Stimulated activated CD8-positive, alpha-beta memory T cell treated with anti-CD3 and anti-CD28 coated beads, Interleukin-4, amount 100 ng/mL, for 1 hour (primary cell): ENCODE data around the gene SLC49A4.

ENCODE experiments used
- DNase-seq, 2 donors: peaks; one replicate each; pipeline ENCODE4 v3.0.0-alpha.2; 2020; ENCODE audit warnings: low read depth in 2 of 2, low spot score in 1 of 2

The SLC49A4 gene

GRCh38 chr3:122928396-122929187, 133.7 kb downstream of the SLC49A4 start:
- no peak for DNase-seq

GRCh38 chr3:122929188-122930062, 134.6 kb downstream of the SLC49A4 start:
- no peak for DNase-seq

DNA sequence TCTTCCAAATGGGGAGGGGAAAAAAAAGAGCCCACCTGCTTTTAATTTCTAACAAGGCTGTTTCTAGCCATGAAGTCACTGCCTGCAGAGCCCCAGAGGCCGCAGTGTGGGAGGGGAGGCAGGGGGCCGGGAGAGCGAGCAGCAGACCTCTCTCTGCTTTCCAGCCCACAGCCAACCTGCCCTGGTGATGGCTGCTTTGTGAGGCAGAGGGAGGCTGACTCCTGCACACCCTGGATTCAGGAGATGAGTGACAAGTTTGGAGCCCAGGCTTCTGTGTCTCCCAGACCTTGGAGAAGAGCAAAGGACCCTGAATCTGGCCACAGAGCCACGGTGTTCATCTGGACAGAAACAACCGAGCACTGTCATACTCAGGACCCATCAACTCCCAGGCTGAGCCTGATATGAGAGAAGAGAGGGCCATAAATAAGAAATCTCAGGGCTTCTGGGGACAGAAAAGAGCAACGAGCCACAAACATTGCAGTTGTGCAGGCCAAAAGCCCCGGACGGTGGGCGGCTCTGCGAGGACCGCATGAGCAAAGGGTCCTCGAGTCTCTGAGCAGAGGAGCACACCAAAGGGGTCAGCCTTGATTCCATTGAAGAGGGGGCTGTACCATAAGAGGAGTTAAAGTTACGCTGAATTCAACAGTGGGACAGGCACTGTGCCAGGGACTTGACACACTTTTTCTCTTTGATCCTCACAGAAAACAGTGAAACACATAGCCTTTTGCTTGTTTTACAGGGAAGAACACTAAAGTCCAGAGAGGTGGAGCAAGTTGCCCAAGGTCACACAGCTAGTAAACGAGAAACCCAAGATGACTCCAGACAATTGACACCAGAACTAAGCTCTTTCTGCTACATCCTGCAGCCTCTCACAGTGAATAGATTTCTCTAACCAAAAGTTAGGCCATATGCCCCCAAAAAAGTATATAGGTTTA, 135.5 kb downstream of the SLC49A4 start:
- DNase-seq = no peak
